NB4 (cell line): Measurements from ENCODE around the gene R3HDM1.

ENCODE experiments used
- DNase-seq: peaks from one replicate; pipeline ENCODE4 v3.0.0; 2010; ENCODE audit warnings: low read depth
- H3K4me3 ChIP-seq: one replicate; pipeline ENCODE4 v1.5.1; 2011; ENCODE audit warnings: mild to moderate bottlenecking, low read depth, low read length, moderate library complexity
- CTCF ChIP-seq: IDR thresholded peaks from one replicate; pipeline ENCODE4 v1.5.1; 2012; ENCODE audit warnings: low read depth, low read length
- MAX ChIP-seq: IDR thresholded peaks from 2 replicates; pipeline ENCODE4 v1.6.1; 2011; ENCODE audit warnings: low read depth, low read length
- MYC ChIP-seq: IDR thresholded peaks from 2 replicates; pipeline ENCODE4 v1.6.1; 2011; ENCODE audit warnings: low read depth, low read length
- POLR2A ChIP-seq: IDR thresholded peaks from 2 replicates; pipeline ENCODE4 v1.6.1; 2011; ENCODE audit warnings: mild to moderate bottlenecking; ENCODE audit not compliant: insufficient read length; ENCODE audit errors: extremely low read depth

R3HDM1 gene

GRCh38 chr2:135555311-135555710 lies 24.0 kb downstream of the R3HDM1 start:
- DNase-seq: peak; percentile 20
- no peak for TF ChIP-seq MAX
- TF ChIP-seq MYC: no peak
- no peak for TF ChIP-seq POLR2A
- TF ChIP-seq CTCF: no peak
- no peak overlapping the region for H3K4me3 ChIP-seq

- DNase-seq: no peak
- TF ChIP-seq CTCF: no peak
- no peak overlapping the region for H3K4me3 ChIP-seq
Measured at GRCh38 chr2:135557530-135557929, 26.2 kb downstream of the R3HDM1 start.

GRCh38 chr2:135561925-135562324 lies 30.6 kb downstream of the R3HDM1 start:
- no peak overlapping the region for H3K4me3 ChIP-seq
- TF ChIP-seq POLR2A (no peak), MAX (no peak), MYC (no peak), CTCF (no peak)
- no peak for DNase-seq

- H3K4me3 ChIP-seq: no peak overlapping the region
- DNase-seq: peak; percentile 41
- TF ChIP-seq POLR2A (no peak), MAX (no peak), CTCF (no peak), MYC (no peak)
Measured at GRCh38 chr2:135563793-135564192, 32.5 kb downstream of the R3HDM1 start.

GRCh38 chr2:135570884-135571283 lies 39.6 kb downstream of the R3HDM1 start:
- no peak for DNase-seq
- no peak overlapping the region for H3K4me3 ChIP-seq
- no peak for TF ChIP-seq MAX
- no peak for TF ChIP-seq CTCF
- TF ChIP-seq MYC: no peak
- TF ChIP-seq POLR2A: no peak

- no peak overlapping the region for H3K4me3 ChIP-seq
- TF ChIP-seq MAX (no peak), CTCF (no peak), MYC (no peak), POLR2A (no peak)
- DNase-seq: no peak
Measured at GRCh38 chr2:135573620-135574019, 42.3 kb downstream of the R3HDM1 start.
